WI38 (cell line): ENCODE results near the gene LAMC1.

Source experiments
- H3K4me3 ChIP-seq: 2 replicates; pipeline ENCODE4 v1.5.1; 2011; ENCODE audit warnings: low read depth, mild to moderate bottlenecking, control low read depth, low read length
- TF ChIP-seq, protein P1 (sequence below): IDR thresholded peaks from 2 replicates; pipeline ENCODE4 v1.5.1; 2012; ENCODE audit warnings: low read depth, mild to moderate bottlenecking, control low read depth, low read length

LAMC1 gene

GRCh38 chr1:183033205-183033604 lies 10.0 kb downstream of the LAMC1 start:
- no peak overlapping the region for H3K4me3 ChIP-seq
- TF ChIP-seq, protein P1, sequence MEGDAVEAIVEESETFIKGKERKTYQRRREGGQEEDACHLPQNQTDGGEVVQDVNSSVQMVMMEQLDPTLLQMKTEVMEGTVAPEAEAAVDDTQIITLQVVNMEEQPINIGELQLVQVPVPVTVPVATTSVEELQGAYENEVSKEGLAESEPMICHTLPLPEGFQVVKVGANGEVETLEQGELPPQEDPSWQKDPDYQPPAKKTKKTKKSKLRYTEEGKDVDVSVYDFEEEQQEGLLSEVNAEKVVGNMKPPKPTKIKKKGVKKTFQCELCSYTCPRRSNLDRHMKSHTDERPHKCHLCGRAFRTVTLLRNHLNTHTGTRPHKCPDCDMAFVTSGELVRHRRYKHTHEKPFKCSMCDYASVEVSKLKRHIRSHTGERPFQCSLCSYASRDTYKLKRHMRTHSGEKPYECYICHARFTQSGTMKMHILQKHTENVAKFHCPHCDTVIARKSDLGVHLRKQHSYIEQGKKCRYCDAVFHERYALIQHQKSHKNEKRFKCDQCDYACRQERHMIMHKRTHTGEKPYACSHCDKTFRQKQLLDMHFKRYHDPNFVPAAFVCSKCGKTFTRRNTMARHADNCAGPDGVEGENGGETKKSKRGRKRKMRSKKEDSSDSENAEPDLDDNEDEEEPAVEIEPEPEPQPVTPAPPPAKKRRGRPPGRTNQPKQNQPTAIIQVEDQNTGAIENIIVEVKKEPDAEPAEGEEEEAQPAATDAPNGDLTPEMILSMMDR: no peak

DNA sequence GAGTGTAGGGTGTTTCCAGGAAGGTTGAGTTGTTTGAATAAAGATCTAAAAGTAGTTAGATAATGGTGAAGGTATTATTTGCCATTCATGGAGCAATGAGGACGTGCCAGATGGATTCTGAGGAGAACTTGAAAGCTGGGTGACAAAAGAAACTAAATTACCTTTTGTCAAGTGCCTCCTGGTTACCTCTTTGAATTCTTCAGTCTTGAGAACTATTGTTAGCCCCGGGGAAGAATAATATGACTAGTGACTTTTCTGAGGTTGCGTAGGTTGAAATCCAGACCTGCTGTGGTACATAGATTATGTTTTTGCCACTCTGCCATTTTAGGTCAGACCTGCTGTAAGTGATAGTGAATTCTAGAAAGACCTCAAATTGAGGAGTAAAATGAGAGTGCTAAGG lies 11.5 kb downstream of the LAMC1 start:
- no peak overlapping the region for H3K4me3 ChIP-seq
- TF ChIP-seq, protein P1: no peak

DNA sequence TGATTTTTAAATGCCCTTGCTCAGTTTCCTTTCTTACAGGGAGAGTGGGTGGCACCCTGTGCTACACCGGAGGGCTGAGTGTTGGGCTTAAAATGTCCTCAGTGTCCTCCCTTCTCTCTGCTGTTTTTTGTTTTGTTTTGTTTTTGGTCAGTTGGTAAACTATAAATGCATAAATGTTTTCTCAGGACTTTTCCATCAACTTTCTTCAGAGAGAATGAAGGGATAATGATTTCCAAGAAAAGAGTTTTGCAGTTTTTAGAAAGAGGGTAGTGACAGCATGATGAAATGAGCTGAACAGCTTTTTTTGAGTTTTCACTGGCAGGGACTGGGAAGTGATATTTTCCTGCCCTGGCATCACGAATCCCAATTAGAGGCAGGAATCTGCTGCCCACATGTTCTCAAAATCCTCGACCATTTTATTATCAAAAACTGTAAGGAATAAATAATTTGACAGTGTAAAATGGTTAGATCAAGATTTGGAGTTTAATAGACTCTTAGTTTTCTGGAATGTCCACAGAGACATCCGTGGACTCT lies 15.2 kb downstream of the LAMC1 start:
- TF ChIP-seq, protein P1: no peak

DNA sequence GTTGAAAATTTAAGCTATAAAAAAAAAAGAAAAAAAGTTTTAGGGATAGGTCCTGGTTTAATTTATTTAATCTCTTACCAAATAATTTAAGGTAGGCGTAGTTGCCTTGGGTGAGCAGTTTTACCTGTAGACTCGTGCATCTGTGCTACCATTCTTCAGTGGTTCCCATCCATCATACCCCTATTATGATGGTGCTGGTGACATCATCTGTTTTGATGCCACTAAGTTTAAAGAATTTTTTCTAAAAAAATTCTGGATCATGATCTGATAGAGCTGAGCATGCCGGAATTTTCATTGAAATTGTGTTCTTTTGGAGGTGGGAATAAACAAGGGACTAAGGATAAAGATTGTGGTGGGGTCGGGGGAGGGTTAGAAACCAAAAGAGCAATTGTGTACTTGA lies 15.7 kb downstream of the LAMC1 start:
- no peak overlapping the region for H3K4me3 ChIP-seq
- TF ChIP-seq, protein P1: no peak

More for the DNA sequence above, 15.2 kb downstream of the LAMC1 start:
- H3K4me3 ChIP-seq: no peak overlapping the region

- TF ChIP-seq, protein P1: no peak
- no peak overlapping the region for H3K4me3 ChIP-seq
Measured at GRCh38 chr1:183039330-183039729, 16.1 kb downstream of the LAMC1 start.

GRCh38 chr1:183039985-183040447 lies 16.8 kb downstream of the LAMC1 start:
- TF ChIP-seq, protein P1: no peak
- no peak overlapping the region for H3K4me3 ChIP-seq

DNA sequence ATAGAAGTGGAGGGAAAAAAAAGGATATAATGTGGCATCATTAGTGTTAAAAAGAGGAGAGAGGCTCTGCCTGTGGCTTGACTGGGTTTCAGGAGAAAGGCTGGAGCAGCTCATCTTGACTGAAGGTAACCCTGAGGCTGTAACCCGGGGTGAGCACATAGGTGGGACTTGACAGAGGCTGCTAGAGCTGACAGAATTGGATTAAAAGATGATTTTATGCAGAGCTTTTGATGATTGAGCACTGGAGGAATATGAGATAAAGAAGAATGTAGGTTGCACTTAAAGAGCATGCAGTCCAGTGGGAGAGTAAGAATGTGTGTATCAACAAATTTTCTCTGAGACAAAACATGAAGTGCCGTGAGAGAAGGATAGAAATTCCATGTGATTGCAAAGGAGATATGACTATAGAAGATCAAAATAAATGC lies 17.3 kb downstream of the LAMC1 start:
- TF ChIP-seq, protein P1: no peak
- H3K4me3 ChIP-seq: no peak overlapping the region
